Measurements from ENCODE around the gene LINC00305.

Gene LINC00305

DNA sequence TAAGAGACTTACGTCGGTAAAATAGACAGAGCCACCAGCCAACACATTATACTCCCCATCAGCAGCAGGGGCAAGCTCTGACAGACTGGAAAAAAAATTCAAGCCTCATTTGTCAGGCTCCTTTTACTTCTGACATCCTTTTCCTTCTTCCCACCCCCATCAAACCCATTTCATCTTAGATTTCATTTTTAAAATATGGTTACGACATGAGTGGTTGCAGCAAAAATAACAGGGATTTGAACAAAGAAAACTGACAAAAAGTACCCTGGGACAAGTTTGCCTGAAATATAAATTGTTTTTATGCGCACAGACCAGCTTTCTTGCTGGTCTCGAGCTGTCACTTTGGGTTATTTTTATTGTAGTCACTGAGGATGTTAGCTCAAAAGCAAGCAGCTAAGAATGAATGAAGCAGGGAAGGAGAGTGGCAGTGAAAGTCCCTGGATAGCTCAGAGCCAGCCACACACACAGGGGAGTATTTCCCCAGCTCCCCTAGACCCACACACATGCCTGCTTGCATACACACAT lies 30.7 kb upstream of the LINC00305 start:
- TF ChIP-seq, protein P1, sequence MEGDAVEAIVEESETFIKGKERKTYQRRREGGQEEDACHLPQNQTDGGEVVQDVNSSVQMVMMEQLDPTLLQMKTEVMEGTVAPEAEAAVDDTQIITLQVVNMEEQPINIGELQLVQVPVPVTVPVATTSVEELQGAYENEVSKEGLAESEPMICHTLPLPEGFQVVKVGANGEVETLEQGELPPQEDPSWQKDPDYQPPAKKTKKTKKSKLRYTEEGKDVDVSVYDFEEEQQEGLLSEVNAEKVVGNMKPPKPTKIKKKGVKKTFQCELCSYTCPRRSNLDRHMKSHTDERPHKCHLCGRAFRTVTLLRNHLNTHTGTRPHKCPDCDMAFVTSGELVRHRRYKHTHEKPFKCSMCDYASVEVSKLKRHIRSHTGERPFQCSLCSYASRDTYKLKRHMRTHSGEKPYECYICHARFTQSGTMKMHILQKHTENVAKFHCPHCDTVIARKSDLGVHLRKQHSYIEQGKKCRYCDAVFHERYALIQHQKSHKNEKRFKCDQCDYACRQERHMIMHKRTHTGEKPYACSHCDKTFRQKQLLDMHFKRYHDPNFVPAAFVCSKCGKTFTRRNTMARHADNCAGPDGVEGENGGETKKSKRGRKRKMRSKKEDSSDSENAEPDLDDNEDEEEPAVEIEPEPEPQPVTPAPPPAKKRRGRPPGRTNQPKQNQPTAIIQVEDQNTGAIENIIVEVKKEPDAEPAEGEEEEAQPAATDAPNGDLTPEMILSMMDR (IDR thresholded peaks at IDR 0.05; ENCODE audit: extremely low read depth, insufficient read depth, missing control alignments) = no peak
- DNase-seq (ENCODE audit: low spot score) = no peak
- in situ Hi-C loops (cut with MboI; ENCODE audit: low pct_unique_long_range_greater_than_20kb, low sequenced_read_pairs, unreplicated experiment) = no loop called here

DNA sequence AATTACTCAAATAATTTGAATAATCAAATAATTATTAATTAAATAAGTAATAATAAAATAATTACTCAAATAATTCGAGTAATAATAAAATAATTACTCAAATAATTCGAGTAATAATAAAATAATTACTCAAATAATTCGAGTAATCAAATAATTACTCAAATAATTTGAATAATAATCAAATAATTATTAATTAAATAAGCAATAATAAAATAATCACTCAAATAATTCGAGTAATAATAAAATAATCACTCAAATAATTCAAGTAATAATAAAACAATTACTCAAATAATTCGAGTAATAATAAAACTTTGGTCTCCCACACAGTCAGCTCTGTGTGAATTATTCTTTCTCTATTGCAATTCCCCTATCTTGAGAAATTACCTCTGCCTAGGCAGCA lies 30.0 kb upstream of the LINC00305 start:
- in situ Hi-C loops (cut with MboI; ENCODE audit: low pct_unique_long_range_greater_than_20kb, low sequenced_read_pairs, unreplicated experiment) = no loop called here
- no peak for DNase-seq (ENCODE audit: low spot score)
- TF ChIP-seq, protein P1 (IDR thresholded peaks at IDR 0.05; ENCODE audit: extremely low read depth, insufficient read depth, missing control alignments) = no peak

DNA sequence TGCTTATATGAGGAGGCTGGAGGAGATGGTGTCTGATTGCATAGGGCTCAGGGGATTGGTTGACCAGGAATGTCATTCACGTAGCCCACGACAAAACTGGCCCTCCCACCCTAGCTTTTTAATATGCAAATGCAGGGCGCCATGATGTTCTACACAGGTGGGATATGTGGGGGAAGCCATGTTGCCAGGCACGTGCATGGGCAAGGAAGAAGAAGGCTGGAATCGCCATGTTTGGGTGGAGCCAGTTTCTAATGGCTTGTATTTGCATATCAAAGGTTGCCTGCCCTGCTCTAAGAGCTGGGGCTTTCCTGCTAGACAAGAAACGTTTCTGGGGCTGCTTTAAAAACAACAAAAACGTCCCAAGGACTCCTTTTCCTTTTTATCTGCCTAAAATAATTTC lies 26.5 kb upstream of the LINC00305 start:
- TF ChIP-seq, protein P1 (IDR thresholded peaks at IDR 0.05; ENCODE audit: extremely low read depth, insufficient read depth, missing control alignments) = no peak
- in situ Hi-C loops (cut with MboI; ENCODE audit: low pct_unique_long_range_greater_than_20kb, low sequenced_read_pairs, unreplicated experiment) = no loop called here
- DNase-seq (ENCODE audit: low spot score) = no peak

DNA sequence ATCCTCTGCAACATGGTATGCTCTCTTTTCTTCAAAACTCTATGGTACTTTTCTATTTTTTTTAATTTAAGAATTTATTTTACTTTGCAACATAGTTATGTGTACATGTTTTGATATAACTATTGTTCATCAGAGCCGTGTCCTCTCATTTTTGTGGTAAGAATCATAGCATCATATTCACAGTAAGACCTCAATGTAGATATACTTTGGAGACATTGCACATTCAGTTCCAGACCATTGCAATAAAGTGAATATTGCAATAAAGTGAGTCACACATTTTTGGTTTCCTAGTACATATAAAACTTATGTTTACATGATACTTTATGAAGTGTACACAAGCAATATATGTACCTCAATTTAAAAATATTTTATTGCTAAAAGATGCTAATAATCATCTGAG lies 22.7 kb upstream of the LINC00305 start:
- in situ Hi-C loops (cut with MboI; ENCODE audit: low pct_unique_long_range_greater_than_20kb, low sequenced_read_pairs, unreplicated experiment) = no loop called here
- TF ChIP-seq, protein P1 (IDR thresholded peaks at IDR 0.05; ENCODE audit: extremely low read depth, insufficient read depth, missing control alignments) = no peak

DNA sequence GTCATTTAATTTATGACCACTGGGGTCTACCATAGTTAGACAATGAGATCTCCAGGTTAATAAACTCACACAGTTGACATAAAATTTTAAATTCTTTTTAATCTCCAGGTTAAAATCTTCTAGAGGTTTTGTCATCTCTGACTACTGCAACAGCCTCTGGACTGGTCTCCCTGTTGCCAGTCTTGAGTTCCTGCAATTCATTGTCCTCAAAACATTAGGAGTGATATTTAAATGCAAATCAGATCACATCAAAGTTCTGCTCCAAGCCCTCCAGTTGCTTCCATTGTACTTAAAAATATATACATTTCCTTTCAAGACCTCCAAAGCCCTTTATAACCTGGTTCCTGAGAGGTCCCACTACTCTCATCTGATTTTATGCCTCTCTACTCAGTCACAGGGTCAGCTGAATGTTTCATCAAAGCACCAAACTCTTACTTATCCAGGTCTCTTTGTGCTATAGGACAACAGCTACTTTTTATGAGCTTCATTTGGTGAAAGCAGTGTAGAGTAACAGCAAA lies 18.6 kb upstream of the LINC00305 start:
- in situ Hi-C loops (cut with MboI; ENCODE audit: low pct_unique_long_range_greater_than_20kb, low sequenced_read_pairs, unreplicated experiment) = no loop called here
- DNase-seq (ENCODE audit: low spot score) = no peak
- TF ChIP-seq, protein P1 (IDR thresholded peaks at IDR 0.05; ENCODE audit: extremely low read depth, insufficient read depth, missing control alignments) = no peak

More for the DNA sequence above, 22.7 kb upstream of the LINC00305 start:
- DNase-seq (ENCODE audit: low spot score) = no peak

DNA sequence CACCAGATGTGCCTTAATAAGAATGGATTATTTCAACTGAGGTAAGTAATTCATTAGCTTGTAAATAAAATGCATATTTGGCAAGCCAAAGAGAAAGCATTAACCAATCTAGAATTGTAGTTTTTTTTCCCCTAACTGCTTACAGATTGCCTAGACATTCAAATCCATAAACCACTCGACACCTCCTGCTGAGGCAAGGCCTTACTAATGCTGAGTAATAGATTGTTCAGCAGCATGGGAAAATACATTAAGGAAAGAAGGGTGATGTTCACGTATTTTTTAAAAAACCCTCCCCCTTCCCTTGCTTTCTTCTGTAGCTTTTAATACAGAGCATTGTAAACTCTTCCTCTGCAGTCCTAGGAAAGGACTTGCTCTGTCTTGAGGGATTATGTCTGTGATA lies 17.0 kb upstream of the LINC00305 start:
- TF ChIP-seq, protein P1 (IDR thresholded peaks at IDR 0.05; ENCODE audit: extremely low read depth, insufficient read depth, missing control alignments) = no peak
- DNase-seq (ENCODE audit: low spot score) = no peak
- in situ Hi-C loops (cut with MboI; ENCODE audit: low pct_unique_long_range_greater_than_20kb, low sequenced_read_pairs, unreplicated experiment) = no loop called here
